HG02938 (cell line): ENCODE data around the gene CIB1.

Source experiments
- ATAC-seq: cut with Tn5 transposase; IDR thresholded peaks from one replicate; pipeline ENCODE4 v1.9.1; 2021; ENCODE audit warnings: mild to moderate bottlenecking, moderate library complexity; ENCODE audit not compliant: unreplicated experiment

CIB1 gene

DNA sequence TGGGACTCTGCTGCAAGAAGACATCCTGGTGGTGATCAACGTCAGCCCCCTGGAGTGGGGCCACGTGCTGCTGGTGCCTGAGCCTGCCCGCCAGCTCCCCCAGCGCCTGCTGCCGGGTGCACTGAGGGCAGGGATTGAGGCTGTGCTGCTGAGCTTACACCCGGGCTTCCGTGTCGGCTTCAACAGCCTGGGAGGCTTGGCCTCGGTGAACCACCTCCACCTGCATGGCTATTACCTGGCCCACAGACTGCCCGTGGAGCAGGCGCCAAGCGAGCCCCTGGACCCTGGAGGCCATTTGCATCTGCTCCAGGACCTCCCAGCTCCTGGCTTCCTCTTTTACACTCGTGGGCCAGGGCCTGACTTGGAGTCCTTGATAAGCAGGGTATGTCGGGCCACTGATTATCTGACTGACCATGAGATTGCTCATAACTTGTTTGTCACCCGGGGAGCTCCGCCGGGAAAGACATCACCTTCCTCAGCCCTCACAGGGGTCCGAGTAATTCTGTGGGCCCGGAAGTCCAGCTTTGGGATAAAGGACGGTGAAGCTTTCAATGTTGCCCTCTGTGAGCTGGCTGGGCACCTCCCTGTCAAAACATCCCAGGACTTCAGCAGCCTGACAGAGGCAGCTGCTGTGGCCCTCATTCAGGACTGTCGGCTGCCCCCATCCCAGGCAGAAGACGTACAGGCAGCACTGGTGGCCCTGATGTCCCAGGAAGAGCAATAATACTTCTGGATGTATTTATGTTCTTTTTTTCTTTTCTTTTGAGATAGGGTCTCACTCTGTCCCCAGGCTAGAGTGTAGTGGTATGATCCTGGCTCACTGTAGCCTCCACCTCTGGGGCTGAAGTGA lies 7.8 kb upstream of the CIB1 start:
- no peak for ATAC-seq

DNA sequence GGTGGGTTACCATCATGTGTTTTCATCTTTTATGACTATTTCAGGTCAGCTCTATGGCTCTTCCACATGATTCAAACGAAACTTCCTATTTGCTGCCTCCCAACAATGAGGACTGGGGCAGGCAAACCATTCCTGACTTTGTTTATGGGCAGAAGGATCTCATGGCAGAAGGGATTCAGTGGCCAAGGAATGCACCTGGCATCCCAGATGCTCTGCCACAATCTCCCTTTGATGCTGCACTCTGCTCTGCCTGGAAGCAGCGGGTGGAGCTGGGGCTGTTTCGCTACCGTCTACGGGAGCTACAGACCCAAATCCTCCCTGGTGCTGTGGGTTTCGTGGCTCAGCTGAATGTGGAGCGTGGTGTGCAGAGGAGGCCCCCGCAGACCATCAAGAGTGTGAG lies 7.1 kb upstream of the CIB1 start:
- no peak for ATAC-seq

- no peak for ATAC-seq
Observed at GRCh38 chr15:90239371-90239770, 5.6 kb upstream of the CIB1 start.

DNA sequence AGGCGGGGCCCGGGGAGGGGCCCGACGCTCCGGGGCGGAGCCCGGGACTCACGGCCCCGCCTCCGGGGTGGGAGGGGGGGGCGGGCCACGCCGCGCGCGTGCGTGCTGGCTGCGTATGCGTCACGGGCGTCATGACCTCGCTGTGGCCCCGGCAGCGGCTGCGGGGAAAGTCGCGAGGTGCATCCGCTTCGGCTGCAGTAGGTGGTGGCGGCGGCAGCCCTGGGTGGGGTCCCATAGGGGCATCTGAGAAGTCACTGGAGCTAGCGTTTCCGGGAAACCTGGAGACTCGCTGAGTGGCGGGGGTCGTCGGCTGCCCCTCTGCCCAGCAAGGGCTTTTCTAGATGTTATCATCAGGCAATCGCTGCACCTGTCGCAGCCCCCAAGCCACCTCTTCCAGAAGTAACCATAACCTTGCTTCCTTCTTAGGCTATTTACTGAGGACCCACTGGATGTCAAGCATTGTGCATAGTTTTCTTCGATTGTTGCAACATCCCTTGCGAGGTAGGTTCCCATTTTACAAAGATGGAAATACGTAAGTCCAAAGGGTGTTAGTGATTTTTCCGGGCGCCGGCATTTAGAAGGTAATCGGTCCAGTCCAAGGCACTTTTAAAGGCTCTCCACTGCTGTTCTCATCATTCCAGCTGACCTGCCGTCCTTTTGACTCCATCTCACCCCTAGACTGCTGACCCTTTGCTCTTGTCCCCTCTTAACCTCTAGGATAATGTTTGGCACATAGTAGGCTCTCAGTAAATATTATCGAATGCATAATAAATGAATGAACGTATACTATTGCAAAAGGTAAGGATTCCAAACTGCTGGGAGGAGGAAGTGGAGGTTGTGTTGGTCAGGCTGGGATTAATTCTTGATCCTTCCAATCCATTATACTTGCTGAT lies 601 bp upstream of the CIB1 start, which contains the start of gene GDPGP1:
TSS of gene GDPGP1 (plus strand) at position 114 of the 893 bp plus-strand sequence. CDS start 6,700 bp downstream, outside the sequence.
- ATAC-seq, result peak; percentile 44

DNA sequence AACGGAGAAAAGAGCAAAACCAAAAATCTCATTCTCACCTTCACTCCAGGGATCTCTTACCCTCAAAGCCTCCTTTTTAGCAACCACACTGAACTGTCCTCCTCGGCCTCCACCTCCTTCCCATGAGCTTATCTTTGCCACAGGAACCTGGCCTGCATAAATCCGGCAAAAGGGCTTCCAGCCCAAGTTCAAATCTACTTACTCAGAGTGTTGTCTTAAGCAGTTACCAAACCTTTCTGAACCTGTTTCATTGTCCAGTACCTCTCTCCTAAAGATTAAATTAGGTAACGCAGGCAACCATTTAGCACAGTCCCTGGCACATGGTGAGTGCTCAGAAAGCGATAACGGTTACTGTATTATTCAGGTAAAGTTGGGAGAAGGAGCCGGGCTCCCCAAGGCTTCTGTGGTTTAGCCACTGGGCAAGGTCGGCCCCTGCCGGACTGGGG lies 777 bp downstream of the CIB1 start:
- ATAC-seq, result no peak

- ATAC-seq, result no peak
Observed at GRCh38 chr15:90232196-90232595, 1.5 kb downstream of the CIB1 start.

- ATAC-seq, result no peak
Observed at GRCh38 chr15:90231028-90232017, 2.4 kb downstream of the CIB1 start.

DNA sequence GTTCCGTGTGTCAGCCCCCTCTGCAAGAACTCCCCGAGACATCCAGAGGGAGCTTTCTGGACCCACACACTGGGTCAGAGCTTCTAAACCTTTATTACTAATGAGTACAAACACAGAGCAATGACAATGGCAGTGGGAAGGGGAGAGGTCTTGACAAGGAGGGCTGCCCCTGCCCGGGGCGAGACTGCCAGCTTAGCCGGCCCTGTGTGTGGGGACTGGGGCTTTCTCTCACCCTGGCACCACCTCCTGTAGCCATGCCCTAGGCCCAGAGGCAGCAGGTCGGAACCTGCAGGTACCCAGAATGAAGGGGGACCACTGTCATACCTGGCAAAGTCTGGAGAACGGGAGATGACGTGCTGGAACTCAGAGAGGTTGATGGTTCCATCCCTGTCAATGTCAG lies 3.1 kb downstream of the CIB1 start:
- no peak for ATAC-seq

DNA sequence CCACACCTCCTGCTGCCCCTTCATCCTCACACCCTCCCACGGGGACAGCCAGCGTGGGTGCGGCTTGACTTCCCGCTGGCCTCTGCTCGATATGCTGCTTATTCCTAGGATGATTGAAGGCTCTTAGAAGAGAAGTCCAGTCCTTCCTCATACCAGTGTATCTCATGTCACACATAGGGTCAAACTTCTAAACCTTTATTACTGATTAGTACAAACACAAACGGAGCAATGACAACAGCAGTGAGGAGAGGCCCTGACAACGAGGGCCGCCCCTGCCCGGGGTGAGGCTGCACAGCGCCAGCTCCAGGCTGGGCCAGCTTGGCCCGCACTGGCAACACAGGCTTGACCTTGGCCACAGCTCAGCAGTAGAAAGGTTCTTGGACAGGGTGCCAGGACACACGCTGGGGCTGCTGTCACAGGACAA lies 3.7 kb downstream of the CIB1 start:
- ATAC-seq, result no peak

DNA sequence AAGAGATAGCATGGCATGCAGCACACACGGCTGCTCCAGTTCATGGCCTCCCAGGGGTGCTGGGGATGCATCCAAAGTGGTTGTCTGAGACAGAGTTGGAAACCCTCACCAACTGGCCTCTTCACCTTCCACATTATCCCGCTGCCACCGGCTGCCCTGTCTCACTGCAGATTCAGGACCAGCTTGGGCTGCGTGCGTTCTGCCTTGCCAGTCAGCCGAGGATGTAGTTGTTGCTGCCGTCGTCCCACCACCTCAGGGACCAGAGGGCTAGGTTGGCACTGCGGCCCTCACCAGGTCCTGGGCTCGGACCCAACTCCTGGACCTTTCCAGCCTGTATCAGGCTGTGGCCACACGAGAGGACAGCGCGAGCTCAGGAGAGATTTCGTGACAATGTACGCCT lies 4.8 kb downstream of the CIB1 start:
- ATAC-seq, result no peak

DNA sequence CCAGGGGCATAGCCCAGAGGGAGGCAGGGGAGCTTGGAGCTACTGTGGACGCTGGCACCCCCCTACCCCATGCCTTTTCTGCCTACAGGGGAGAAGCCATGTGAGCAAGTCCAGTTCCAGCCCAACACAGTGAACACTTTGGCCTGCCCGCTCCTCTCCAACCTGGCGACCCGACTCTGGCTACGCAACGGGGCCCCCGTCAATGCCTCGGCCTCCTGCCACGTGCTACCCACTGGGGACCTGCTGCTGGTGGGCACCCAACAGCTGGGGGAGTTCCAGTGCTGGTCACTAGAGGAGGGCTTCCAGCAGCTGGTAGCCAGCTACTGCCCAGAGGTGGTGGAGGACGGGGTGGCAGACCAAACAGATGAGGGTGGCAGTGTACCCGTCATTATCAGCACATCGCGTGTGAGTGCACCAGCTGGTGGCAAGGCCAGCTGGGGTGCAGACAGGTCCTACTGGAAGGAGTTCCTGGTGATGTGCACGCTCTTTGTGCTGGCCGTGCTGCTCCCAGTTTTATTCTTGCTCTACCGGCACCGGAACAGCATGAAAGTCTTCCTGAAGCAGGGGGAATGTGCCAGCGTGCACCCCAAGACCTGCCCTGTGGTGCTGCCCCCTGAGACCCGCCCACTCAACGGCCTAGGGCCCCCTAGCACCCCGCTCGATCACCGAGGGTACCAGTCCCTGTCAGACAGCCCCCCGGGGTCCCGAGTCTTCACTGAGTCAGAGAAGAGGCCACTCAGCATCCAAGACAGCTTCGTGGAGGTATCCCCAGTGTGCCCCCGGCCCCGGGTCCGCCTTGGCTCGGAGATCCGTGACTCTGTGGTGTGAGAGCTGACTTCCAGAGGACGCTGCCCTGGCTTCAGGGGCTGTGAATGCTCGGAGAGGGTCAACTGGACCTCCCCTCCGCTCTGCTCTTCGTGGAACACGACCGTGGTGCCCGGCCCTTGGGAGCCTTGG lies 5.6 kb downstream of the CIB1 start:
- ATAC-seq, result no peak

DNA sequence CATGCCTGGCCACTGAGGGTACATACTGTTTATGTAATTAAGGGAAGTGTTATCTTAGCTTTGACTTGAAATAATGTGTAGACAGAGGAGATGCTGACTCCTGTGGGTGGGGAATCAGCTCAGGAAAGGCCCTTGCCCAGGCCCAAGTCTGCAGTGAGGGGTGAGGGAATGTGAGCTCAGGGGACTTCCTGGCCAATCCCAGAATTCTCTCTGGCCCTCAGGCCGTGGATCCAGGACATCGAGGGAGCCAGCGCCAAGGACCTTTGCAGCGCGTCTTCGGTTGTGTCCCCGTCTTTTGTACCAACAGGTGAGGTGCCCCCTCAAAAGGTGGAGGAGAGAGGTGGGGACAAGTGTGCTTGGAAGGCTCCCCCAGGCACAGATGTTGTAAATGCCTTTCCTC lies 6.4 kb downstream of the CIB1 start:
- ATAC-seq, result no peak

DNA sequence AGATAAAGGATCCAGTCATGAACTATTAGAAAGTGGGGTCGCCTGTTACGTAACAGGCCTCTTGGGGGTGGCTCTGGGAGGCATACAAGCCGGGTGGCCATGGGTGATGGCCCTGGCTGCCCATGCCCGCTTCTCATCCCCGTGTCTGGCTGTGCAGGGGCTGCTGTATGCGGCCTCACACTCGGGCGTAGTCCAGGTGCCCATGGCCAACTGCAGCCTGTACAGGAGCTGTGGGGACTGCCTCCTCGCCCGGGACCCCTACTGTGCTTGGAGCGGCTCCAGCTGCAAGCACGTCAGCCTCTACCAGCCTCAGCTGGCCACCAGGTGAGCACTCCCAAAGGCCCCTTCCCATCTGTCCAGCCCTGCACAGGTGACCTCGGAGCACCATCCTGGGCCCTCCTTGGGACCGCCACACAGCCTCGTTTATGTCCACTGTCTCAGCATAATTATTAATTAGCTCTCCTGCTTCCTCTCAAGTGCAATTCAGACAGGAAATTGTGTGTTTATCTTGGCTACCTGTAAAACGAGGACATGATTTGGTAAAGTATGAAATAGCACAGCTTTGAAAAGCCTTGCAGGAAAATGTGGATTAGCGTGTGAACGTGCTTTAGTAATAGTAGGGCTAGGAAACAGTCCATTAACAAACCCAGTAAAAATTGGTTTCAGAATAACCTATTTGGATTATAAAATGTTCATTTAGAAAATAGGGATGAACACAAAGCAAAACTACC lies 8.1 kb downstream of the CIB1 start:
- no peak for ATAC-seq

DNA sequence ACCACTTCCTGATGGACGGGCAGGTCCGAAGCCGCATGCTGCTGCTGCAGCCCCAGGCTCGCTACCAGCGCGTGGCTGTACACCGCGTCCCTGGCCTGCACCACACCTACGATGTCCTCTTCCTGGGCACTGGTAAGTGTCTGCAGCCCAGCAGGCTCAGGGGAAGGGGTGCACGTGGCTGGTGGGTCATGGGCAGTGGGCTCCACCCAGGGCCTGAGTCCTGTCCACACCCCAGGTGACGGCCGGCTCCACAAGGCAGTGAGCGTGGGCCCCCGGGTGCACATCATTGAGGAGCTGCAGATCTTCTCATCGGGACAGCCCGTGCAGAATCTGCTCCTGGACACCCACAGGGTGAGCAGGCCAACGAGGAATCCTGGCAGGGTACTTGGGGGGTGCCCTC lies 8.7 kb downstream of the CIB1 start:
- no peak for ATAC-seq

DNA sequence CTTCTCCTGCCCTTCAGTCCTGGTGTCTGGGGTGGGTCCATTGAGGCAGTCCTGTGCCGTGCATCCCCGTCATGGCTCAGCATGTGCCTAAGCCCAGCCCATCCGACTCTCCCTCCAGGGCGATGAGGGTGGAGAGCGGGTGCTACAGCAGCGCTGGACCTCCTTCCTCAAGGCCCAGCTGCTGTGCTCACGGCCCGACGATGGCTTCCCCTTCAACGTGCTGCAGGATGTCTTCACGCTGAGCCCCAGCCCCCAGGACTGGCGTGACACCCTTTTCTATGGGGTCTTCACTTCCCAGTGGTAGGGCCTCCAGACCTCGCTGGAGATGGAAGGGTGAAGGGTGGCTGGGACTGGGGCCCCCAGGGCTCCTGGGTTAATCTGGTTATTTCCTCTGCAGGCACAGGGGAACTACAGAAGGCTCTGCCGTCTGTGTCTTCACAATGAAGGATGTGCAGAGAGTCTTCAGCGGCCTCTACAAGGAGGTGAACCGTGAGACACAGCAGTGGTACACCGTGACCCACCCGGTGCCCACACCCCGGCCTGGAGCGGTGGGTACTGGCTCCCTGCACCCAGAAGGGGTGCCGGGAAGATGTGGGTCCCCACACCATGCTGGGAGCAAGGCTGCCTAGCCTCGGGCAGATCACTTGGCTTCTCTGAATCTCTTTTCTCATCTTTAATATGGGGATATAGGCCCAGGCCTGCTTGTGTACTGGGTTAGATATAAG lies 10.1 kb downstream of the CIB1 start:
- ATAC-seq, result no peak

DNA sequence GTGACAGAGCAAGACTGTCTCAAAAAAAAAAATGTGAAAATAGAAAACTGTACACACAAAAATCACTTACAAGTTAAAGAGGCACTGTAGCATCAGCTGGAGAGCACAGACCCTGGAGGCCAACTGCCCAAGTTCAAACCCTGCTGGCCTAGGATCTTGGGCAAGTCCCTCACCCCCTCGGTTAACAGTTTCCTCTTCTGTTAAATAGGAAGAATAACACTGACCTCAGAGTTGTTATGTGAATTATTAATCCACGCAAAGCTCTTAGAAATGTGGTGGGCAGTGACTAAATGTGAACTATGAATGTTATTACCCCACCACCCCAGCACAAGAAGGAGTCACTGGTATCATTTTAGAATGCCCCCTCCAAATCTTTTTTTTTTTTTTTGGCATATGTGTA lies 11.2 kb downstream of the CIB1 start:
- ATAC-seq, result no peak

GRCh38 chr15:90221246-90221900 lies 12.4 kb downstream of the CIB1 start:
- no peak for ATAC-seq
